Kidney (tissue), 14 donors: ENCODE data around the gene FAM89B. TPM values are rescaled to one million over a fixed set of nuclear protein-coding genes. Genes with fewer than 3 reads are reported as not detected.

Source experiments
- DNase-seq, 5 donors: peaks; one replicate each; pipeline ENCODE4 v3.0.0-alpha.2; 2013 to 2020
- FAIRE-seq: peaks from 2 replicates; lab custom pipeline; 2012; peaks lifted over from hg19 to GRCh38; lab: Jason Lieb, UNC
- H3K27ac ChIP-seq, 2 donors: one replicate each; pipeline ENCODE4 v1.7.0; 2013; ENCODE audit warnings: low read depth in 2 of 2, low read length in 2 of 2, inconsistent platforms in 1 of 2
- H3K27me3 ChIP-seq: one replicate; pipeline ENCODE4 v1.7.1; 2013; ENCODE audit warnings: low read length, inconsistent platforms; ENCODE audit not compliant: control insufficient read depth, insufficient read depth
- H3K36me3 ChIP-seq, 3 donors: one replicate each; pipeline versions ENCODE4 v1.7.0 to v1.7.1; 2013; ENCODE audit warnings: low read length in 3 of 3, control low read depth in 1 of 3, inconsistent platforms in 1 of 3; ENCODE audit not compliant: insufficient read depth in 3 of 3, control insufficient read depth in 2 of 3
- H3K4me1 ChIP-seq, 3 donors: one replicate each; pipeline versions ENCODE4 v1.7.0 to v1.7.1; 2013; ENCODE audit warnings: low read length in 3 of 3, inconsistent platforms in 1 of 3, low read depth in 1 of 3; ENCODE audit not compliant: control insufficient read depth in 2 of 3, insufficient read depth in 2 of 3
- H3K4me3 ChIP-seq, 3 donors: one replicate each; pipeline versions ENCODE4 v1.7.0 to v1.8.1; 2013; ENCODE audit warnings: low read length in 3 of 3, control low read depth in 1 of 3, inconsistent platforms in 1 of 3
- H3K9ac ChIP-seq, 3 donors: one replicate each; pipeline versions ENCODE4 v1.7.0 to v1.7.1; 2013; ENCODE audit warnings: low read length in 3 of 3, control low read depth in 1 of 3, inconsistent platforms in 1 of 3
- H3K9me3 ChIP-seq, 3 donors: one replicate each; pipeline versions ENCODE4 v1.7.0 to v1.7.1; 2013; ENCODE audit warnings: low read length in 3 of 3, control low read depth in 1 of 3, inconsistent platforms in 1 of 3; ENCODE audit not compliant: control insufficient read depth in 2 of 3, insufficient read depth in 1 of 3
- intact Hi-C: fragments of 100-400 bp; cut with DNase I; formaldehyde crosslinking; loops from one replicate; pipeline ENCODE4 v1.11.1; 2022
- polyA plus RNA-seq: library from polyadenylated mRNA; stranded (reverse); fragments of 350-450 nt; fragmentation: Illumina TruSeq; extraction: RNeasy Lipid Tissue Mini Kit (QIAGEN cat#74804); gene quantifications from one replicate; pipeline ENCODE4 v1.2.3, GENCODE V29; 2014; ENCODE audit warnings: low read depth, low replicate concordance; ENCODE audit not compliant: insufficient read depth
- total RNA-seq: library from RNA; stranded (reverse); fragmentation: NEBNext Ultra II Directional; extraction: Animal tissue kit (Norgen Biotek cat#: 25700); gene quantifications from one replicate; pipeline ENCODE4 v1.2.1, GENCODE V29; 2021
- TF ChIP-seq, protein P1 (sequence below): IDR thresholded peaks from 3 replicates; pipeline ENCODE4 v1.5.1; 2012; ENCODE audit warnings: mild to moderate bottlenecking, moderate library complexity, borderline replicate concordance; ENCODE audit not compliant: insufficient read depth; ENCODE audit errors: extremely low read depth
- donor health status: control.
- donor health status: control.
- donor health status: control.
- donor health status: control.
- donor health status: control.
- donor health status: DM: yes; HTN: yes; CAD: no.
- donor health status: Normal renal cell carcinoma (clear cell type).

FAM89B gene
- total and polyA plus RNA-seq, 2 donors from 2014 or later, result 33.5 to 36.7 TPM

DNA sequence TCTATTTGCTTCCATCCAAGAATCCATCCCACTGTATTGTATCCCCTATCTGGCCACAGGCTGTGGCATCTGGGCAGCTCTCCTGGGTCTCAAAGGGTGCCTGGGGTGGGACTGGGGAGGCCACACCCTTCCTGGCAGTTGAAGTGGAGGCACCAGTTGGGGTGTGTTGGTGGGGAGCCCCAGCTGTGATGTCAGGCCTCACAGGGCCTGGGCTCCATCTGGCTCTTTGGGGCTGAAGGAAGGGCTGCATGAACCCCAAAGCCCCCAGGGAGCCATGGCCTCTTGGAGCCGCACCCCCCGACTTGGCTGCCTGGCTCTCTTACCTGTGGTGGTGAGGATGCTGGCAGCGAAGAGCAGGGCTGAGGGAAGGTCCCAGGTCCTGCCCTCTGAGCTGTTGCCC is 22.8 kb downstream of the FAM89B start:
- Histone ChIP-seq H3K27me3 (no peaks in the 10 kb centered on the region), H3K36me3 (peaks cover 0 to 18% (median 2%) of the 10 kb centered on the region in 3 donors), H3K27ac (no peak overlapping the region), H3K4me3 (no peak overlapping the region), H3K9ac (no peak overlapping the region), H3K4me1 (peaks cover 0 to 4% (median 0%) of the 10 kb centered on the region in 3 donors), H3K9me3 (no peaks in the 10 kb centered on the region)
- DNase-seq, result no peak
- TF ChIP-seq, protein P1, sequence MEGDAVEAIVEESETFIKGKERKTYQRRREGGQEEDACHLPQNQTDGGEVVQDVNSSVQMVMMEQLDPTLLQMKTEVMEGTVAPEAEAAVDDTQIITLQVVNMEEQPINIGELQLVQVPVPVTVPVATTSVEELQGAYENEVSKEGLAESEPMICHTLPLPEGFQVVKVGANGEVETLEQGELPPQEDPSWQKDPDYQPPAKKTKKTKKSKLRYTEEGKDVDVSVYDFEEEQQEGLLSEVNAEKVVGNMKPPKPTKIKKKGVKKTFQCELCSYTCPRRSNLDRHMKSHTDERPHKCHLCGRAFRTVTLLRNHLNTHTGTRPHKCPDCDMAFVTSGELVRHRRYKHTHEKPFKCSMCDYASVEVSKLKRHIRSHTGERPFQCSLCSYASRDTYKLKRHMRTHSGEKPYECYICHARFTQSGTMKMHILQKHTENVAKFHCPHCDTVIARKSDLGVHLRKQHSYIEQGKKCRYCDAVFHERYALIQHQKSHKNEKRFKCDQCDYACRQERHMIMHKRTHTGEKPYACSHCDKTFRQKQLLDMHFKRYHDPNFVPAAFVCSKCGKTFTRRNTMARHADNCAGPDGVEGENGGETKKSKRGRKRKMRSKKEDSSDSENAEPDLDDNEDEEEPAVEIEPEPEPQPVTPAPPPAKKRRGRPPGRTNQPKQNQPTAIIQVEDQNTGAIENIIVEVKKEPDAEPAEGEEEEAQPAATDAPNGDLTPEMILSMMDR, result no peak
- intact Hi-C loops, result no loop called here
- FAIRE-seq, result no peak

- H3K27ac ChIP-seq, result no peak within 1 kb of the TSS
- H3K4me1 ChIP-seq, result peaks cover 0 to 4% (median 0%) of the 10 kb centered on the region in 3 donors
- DNase-seq (peak in 1 of 5 donors; percentile 79), FAIRE-seq (no peak)
- peaks cover 0 to 18% (median 2%) of the 10 kb centered on the region in 3 donors for H3K36me3 ChIP-seq
- no peak within 1 kb of the TSS for H3K9ac ChIP-seq
- H3K4me3 ChIP-seq, result no peak within 1 kb of the TSS
- no peaks in the 10 kb centered on the region for H3K27me3 ChIP-seq
- TF ChIP-seq, protein P1, result no peak
- intact Hi-C loops, result no loop called here
- no peaks in the 10 kb centered on the region for H3K9me3 ChIP-seq
Observed at GRCh38 chr11:65595543-65596281, 23.4 kb downstream of the FAM89B start, which contains the start of gene KCNK7. KCNK7 (minus strand) TSS chr11:65595800; CDS start chr11:65595772, 28 bp downstream.

GRCh38 chr11:65596520-65596919 is 24.2 kb downstream of the FAM89B start:
- Histone ChIP-seq H3K27me3 (no peaks in the 10 kb centered on the region), H3K4me1 (peaks cover 0 to 4% (median 0%) of the 10 kb centered on the region in 3 donors), H3K9ac (no peak overlapping the region), H3K36me3 (peaks cover 0 to 18% (median 2%) of the 10 kb centered on the region in 3 donors), H3K27ac (no peak overlapping the region), H3K4me3 (no peak overlapping the region), H3K9me3 (no peaks in the 10 kb centered on the region)
- no peak for FAIRE-seq
- intact Hi-C loops, result no loop called here
- TF ChIP-seq, protein P1, result no peak
- DNase-seq, result no peak
